HG03457 (cell line): ENCODE measurements around the gene SRPK3.

Source experiments
- ATAC-seq: cut with Tn5 transposase; IDR thresholded peaks from one replicate; pipeline ENCODE4 v1.9.1; 2021; ENCODE audit warnings: moderate number of reproducible peaks; ENCODE audit not compliant: unreplicated experiment

Gene SRPK3

GRCh38 chrX:153782871-153783270, 2.0 kb downstream of the SRPK3 start:
- no peak for ATAC-seq

DNA sequence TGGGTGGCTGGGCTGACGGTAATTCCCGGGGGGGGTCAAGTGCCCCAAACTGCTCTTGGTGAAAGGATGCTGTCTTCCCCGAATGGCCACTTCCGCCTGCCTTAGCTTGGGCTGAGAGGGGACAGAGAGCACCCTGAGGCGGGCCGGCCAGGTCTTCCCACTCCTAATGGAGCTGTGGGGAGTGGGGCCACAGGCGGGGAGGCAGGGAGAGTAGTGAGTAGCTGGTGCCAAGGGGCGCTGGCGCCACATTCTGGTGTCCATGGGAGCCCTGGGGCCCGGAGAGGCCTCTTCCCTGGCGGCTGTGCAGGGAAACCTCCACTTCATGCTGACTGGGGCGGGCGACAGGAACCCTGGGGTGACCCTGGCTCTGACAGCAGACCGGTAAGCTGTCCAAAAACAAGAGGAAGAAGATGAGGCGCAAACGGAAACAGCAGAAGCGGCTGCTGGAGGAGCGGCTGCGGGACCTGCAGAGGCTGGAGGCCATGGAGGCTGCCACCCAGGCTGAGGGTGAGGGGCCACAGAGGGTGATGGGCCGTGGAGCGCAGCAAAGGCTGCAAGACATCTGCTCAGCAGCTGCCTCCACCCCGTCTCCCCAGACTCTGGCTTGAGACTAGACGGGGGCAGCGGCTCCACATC, 2.7 kb downstream of the SRPK3 start:
- ATAC-seq: no peak

- ATAC-seq: no peak
These were observed 3.6 kb downstream of the SRPK3 start for GRCh38 chrX:153784325-153784967.

DNA sequence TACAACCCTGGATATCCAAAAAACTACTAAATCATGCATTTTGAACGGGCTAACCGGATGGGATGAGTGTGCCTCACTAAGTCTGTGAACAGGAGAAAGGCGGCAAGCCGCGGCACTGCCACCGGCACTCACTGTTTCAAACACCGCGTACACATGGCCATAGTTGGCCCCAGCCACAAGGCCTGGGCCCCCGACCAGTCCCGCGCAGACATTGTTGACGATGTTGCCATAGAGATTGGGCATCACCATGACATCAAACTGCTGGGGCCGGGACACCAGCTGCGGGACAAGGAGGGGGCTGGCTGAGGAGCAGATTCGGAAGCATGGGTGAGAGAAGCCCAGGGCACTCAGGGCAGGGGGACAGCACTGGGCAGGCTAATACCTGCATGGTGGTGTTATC, 5.8 kb downstream of the SRPK3 start:
- no peak for ATAC-seq

- ATAC-seq: no peak
These were observed 8.8 kb downstream of the SRPK3 start for GRCh38 chrX:153789654-153790053.

- ATAC-seq: no peak
These were observed 10.4 kb downstream of the SRPK3 start for GRCh38 chrX:153791104-153791852.

DNA sequence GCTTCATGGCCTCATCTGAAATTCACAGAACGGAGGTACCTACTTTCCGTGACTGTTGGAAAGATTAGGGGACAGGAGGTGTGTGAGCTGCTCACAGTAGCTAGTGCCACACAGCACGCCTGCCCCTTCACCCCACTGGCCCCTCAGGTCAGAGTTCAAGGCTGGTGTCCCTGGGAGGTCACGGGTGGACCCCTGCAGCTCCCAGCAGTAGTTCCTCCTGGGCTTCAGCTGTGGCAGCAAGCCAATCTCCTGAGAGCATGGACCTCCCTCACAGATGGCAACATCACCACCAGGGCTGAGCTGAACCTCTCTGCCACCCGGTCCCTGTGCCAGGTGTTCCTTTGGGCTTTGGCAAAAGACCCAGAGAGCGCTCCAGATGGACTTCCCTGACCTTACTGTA, 11.5 kb downstream of the SRPK3 start:
- ATAC-seq: no peak

DNA sequence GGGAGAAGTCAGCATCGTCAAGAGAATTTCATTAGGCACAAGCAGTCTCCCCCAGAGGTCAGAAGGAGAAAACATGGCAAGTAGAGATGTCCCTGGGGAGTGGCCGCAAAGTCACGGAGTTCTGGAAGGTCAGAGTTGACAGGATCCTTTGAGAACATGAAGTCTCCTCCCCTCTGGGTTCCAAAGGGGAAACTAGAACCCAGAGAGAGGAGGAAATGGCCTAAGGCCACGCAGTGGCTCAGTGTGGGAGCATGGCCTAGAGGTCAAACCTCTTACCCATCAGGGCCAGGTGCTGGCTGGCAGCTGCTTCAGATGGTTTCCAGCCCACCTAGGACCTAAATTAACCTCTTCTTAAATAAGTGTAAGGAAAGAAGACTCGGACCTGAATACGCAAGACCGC, 12.4 kb downstream of the SRPK3 start:
- ATAC-seq: no peak

DNA sequence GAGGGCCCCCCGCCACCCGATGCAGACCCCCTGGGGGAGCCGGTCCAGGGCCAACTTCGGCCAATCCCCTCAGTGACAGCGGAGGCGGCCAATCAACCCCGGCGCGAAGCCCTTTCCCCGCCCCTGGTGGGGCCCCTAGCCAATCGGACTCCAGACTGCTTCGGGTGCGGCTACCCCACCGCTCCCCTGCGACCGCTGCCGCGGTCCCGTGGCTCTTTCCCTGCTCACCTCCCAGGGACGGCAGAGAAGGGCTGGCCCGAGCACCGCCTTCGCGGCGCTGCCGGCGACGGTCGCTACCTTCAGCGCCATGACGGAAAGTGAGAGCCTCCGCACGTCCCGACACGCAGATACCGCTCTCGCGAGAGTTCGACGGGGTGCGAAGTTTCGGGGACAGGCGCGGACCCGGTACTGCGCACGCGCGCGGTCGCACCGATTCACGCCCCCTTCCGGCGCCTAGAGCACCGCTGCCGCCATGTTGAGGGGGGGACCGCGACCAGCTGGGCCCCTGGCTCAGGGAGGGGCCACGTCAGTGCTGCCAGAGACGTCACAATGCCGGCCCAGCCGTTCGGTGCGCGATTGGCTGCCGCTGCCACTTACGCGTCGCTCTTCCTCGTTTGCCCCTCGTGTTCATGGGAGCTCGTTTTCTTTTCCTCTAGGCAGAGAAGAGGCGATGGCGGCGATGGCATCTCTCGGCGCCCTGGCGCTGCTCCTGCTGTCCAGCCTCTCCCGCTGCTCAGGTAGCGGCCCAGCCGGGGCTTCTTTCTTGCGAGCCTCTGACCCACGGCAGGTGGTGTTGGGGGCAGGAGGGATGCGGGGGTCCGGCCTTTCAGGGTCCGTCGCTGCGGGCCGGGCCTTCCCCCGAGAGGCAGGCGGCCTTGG, 13.4 kb downstream of the SRPK3 start, which contains the start of the genes IDH3G and SSR4:
Gene IDH3G, minus strand, starts transcription at position 358 of the 879 bp plus-strand sequence. Its CDS starts 49 bp downstream, at position 309.
Gene SSR4, plus strand, starts transcription at position 651 of the 879 bp plus-strand sequence. Its CDS starts 20 bp downstream, at position 671.
- ATAC-seq: peak; percentile 86

GRCh38 chrX:153794897-153795816, 14.3 kb downstream of the SRPK3 start:
- ATAC-seq: no peak

- no peak for ATAC-seq
These were observed 16.7 kb downstream of the SRPK3 start for GRCh38 chrX:153797415-153798015.

GRCh38 chrX:153799326-153799725, 18.5 kb downstream of the SRPK3 start:
- no peak for ATAC-seq

DNA sequence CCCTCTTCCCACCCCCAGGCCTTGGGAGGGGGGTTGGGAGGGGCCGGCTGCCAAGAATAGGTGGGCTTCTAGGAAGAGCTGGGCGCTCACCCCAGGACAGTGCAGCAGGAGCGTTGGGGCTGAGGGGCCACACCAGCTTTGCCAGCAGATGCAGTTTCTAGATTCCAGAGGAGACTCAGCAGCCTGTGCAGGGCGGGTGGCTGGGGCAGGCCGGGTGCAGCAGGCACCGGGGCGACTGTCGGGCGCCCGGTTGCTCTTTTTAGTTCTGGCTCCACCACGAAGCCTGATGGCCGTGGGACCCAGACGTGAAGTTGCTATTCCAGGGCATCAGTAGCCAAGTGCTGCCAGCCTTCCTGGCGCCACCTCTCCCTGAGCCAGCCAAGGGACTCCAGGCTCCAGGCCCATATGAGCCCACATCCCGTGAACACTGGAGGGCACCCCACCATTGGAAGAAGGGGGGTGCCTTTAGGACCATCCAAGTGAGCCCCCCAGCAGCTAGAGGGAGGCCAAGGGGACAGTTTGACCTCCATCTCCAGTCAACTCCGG, 19.4 kb downstream of the SRPK3 start:
- no peak for ATAC-seq

DNA sequence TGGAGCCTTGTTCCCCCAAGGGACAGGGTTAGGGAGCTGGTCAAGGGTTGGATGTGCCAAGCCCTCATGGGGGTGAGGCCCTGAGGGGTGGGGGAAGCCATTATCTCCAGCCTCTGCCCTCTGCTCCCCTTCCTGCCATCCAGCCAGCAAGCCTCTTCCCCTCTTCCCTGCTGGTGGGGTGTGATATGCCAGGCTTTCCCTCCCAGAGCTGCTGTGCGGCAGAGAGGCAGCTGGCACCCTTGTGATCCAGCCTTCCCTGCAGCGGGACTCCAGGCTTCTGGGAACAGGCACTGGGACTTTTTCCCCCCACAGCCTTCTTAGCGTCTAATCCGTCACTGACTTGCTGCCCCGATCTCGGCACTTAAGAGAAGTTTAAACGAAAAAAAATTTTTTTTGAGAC, 19.9 kb downstream of the SRPK3 start:
- ATAC-seq: no peak

GRCh38 chrX:153801669-153802068, 20.8 kb downstream of the SRPK3 start:
- ATAC-seq: no peak

GRCh38 chrX:153802513-153803045, 21.7 kb downstream of the SRPK3 start:
- no peak for ATAC-seq

DNA sequence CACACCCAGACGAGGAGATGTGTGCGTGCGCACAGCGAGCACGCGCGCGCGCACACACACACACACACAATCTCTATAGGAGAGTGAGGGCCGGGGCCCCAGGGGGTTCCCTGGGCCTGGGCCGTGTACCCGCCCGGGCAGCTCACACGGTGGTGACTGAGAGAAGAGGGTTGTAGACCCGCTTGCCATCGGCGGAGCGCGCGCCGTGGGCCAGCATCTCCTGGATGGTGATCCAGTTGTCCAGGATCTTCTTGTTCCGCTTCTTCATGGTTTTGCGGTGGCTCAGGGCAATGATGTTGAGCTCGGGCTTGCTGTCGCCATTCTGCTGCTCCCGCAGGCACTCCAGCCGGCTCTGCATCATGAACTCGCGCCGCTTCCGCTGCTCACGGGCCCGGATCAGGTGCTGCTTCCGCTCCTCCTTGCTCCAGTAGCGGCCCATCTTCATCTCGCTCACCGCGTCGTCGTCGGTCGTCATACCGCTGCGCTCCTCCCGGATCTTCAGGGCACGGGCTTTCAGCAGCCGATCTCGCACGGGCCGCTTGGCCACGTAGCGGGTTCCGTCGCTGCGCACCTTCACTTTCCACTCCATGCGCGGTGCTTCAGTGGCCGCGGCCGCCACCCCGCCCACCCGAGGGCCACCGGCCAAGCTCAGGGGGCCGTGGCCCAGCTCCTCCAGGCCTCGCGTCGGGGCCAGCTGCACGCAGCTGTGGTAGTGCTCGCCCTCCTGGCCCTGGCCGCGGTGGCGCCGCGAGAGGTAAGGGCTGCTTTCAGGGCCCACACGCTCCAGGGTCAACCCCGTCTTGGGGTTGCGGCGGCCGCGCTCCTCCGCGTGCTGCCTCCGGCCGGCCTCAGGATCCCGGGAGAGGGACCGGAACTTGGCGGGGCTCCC, 22.6 kb downstream of the SRPK3 start:
- ATAC-seq: no peak

- ATAC-seq: no peak
These were observed 23.3 kb downstream of the SRPK3 start for GRCh38 chrX:153804100-153804595.
